Measurements from ENCODE around the gene REXO4. TPM values are rescaled to one million over a fixed set of nuclear protein-coding genes. Genes with fewer than 3 reads are reported as not detected.

The REXO4 gene
- total RNA-seq, 1 experiment from 2014 or later: 43.6 TPM

- H3K4me3 ChIP-seq (ENCODE audit: low read depth, low read length): no peak overlapping the region
Observed at GRCh38 chr9:133371261-133371711, 46.5 kb downstream of the REXO4 start.

DNA sequence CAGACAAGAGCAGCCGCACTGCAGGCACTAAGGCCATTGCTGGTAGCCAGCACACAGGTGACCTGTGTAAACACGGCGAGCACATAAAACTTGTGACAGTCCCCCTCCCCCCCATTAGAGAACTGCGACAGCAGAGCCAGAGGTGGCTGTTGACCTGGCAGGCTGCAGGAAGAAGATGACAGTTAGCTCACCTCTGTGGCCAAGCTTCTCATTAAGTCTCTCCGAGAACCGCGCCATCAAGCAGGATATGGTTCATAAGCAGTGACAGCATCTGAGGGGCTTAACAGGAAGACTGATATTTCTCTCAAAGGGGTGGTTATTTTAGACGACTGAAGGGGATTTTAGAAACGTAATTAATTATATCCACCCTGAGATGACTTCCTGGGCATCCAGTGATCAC lies 47.1 kb downstream of the REXO4 start:
- peaks cover 10% of the 10 kb centered on the region for H3K36me3 ChIP-seq (ENCODE audit: control insufficient read depth, insufficient read depth, low read length)
- H3K4me1 ChIP-seq: peaks cover 6% of the 10 kb centered on the region; the same call in 1 of the 2 replicates
- H3K27me3 ChIP-seq (replicated peaks; ENCODE audit: control insufficient read depth, insufficient read depth, low read length): no peaks in the 10 kb centered on the region
- Mint-ChIP-seq H3K27me3 (ENCODE audit: insufficient read depth, unreplicated experiment) (no peaks in the 10 kb centered on the region), H3K4me3 (ENCODE audit: unreplicated experiment) (no peak overlapping the region), H3K9me3 (ENCODE audit: unreplicated experiment) (no peaks in the 10 kb centered on the region), H3K36me3 (ENCODE audit: insufficient read depth, unreplicated experiment) (peaks cover 85% of the 10 kb centered on the region), H3K4me1 (ENCODE audit: low read depth, unreplicated experiment) (peaks cover 24% of the 10 kb centered on the region), H3K27ac (ENCODE audit: unreplicated experiment) (no peak overlapping the region)
- CTCF ChIA-PET: interaction anchor here (1.1 kb wide), 1 partner anchor 185 kb away, joined by 5 read pairs; no protein-coding TSS in a partner anchor
- no peak for DNase-seq
- POLR2A ChIA-PET: interaction anchor here (1.4 kb wide), 1 partner anchor 22 kb away, joined by 6 read pairs; the partner anchor contains the start of genes MED22 and RPL7A
- H3K4me3 ChIP-seq (ENCODE audit: low read depth, low read length): no peak overlapping the region
- intact Hi-C loops (cut with micrococcal nuclease; ENCODE audit: unreplicated experiment): no loop called here
- TF ChIP-seq, protein P1, sequence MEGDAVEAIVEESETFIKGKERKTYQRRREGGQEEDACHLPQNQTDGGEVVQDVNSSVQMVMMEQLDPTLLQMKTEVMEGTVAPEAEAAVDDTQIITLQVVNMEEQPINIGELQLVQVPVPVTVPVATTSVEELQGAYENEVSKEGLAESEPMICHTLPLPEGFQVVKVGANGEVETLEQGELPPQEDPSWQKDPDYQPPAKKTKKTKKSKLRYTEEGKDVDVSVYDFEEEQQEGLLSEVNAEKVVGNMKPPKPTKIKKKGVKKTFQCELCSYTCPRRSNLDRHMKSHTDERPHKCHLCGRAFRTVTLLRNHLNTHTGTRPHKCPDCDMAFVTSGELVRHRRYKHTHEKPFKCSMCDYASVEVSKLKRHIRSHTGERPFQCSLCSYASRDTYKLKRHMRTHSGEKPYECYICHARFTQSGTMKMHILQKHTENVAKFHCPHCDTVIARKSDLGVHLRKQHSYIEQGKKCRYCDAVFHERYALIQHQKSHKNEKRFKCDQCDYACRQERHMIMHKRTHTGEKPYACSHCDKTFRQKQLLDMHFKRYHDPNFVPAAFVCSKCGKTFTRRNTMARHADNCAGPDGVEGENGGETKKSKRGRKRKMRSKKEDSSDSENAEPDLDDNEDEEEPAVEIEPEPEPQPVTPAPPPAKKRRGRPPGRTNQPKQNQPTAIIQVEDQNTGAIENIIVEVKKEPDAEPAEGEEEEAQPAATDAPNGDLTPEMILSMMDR (IDR thresholded peaks at IDR 0.05; ENCODE audit: insufficient read depth in 1 of 2, low read depth in 1 of 2, low read length in 1 of 2, severe bottlenecking in 1 of 2, unreplicated experiment in 1 of 2): no peak
- H3K9me3 ChIP-seq: no peaks in the 10 kb centered on the region
- no TSS peak for BruUV-seq (replicated peaks)

More at GRCh38 chr9:133371261-133371711, 46.5 kb downstream of the REXO4 start:
- DNase-seq: no peak
- Histone ChIP-seq H3K4me1 (peaks cover 6% of the 10 kb centered on the region; the same call in 1 of the 2 replicates), H3K27me3 (replicated peaks; ENCODE audit: control insufficient read depth, insufficient read depth, low read length) (no peaks in the 10 kb centered on the region), H3K36me3 (ENCODE audit: control insufficient read depth, insufficient read depth, low read length) (peaks cover 9% of the 10 kb centered on the region), H3K9me3 (no peaks in the 10 kb centered on the region)
- Mint-ChIP-seq H3K4me1 (ENCODE audit: low read depth, unreplicated experiment) (peaks cover 24% of the 10 kb centered on the region), H3K27me3 (ENCODE audit: insufficient read depth, unreplicated experiment) (no peaks in the 10 kb centered on the region), H3K27ac (ENCODE audit: unreplicated experiment) (no peak overlapping the region), H3K36me3 (ENCODE audit: insufficient read depth, unreplicated experiment) (peaks cover 81% of the 10 kb centered on the region), H3K9me3 (ENCODE audit: unreplicated experiment) (no peaks in the 10 kb centered on the region), H3K4me3 (ENCODE audit: unreplicated experiment) (no peak overlapping the region)
- POLR2A ChIA-PET: no interaction called here
- CTCF ChIA-PET: interaction anchor here (0.8 to 1.1 kb wide), 2 partner anchors 16 to 186 kb away, joined by 3 to 5 read pairs; partner anchors contain the start of gene SURF1
- intact Hi-C loops (cut with micrococcal nuclease; ENCODE audit: unreplicated experiment): no loop called here
- BruUV-seq (replicated peaks): no TSS peak
- TF ChIP-seq, protein P1 (IDR thresholded peaks at IDR 0.05; ENCODE audit: insufficient read depth in 1 of 2, low read depth in 1 of 2, low read length in 1 of 2, severe bottlenecking in 1 of 2, unreplicated experiment in 1 of 2): no peak

GRCh38 chr9:133369933-133370332 lies 47.9 kb downstream of the REXO4 start:
- Mint-ChIP-seq H3K4me3 (ENCODE audit: unreplicated experiment) (no peak overlapping the region), H3K4me1 (ENCODE audit: low read depth, unreplicated experiment) (peaks cover 24% of the 10 kb centered on the region), H3K9me3 (ENCODE audit: unreplicated experiment) (no peaks in the 10 kb centered on the region), H3K36me3 (ENCODE audit: insufficient read depth, unreplicated experiment) (peaks cover 88% of the 10 kb centered on the region), H3K27me3 (ENCODE audit: insufficient read depth, unreplicated experiment) (no peaks in the 10 kb centered on the region), H3K27ac (ENCODE audit: unreplicated experiment) (no peak overlapping the region)
- TF ChIP-seq, protein P1 (IDR thresholded peaks at IDR 0.05; ENCODE audit: insufficient read depth in 1 of 2, low read depth in 1 of 2, low read length in 1 of 2, severe bottlenecking in 1 of 2, unreplicated experiment in 1 of 2): no peak
- CTCF ChIA-PET: no interaction called here
- POLR2A ChIA-PET: interaction anchor here (1.4 kb wide), 1 partner anchor 22 kb away, joined by 6 read pairs; the partner anchor contains the start of genes MED22 and RPL7A
- intact Hi-C loops (cut with micrococcal nuclease; ENCODE audit: unreplicated experiment): no loop called here
- Histone ChIP-seq H3K4me1 (peaks cover 6% of the 10 kb centered on the region; the same call in 1 of the 2 replicates), H3K4me3 (ENCODE audit: low read depth, low read length) (no peak overlapping the region), H3K9me3 (no peaks in the 10 kb centered on the region), H3K36me3 (ENCODE audit: control insufficient read depth, insufficient read depth, low read length) (peaks cover 12% of the 10 kb centered on the region), H3K27me3 (replicated peaks; ENCODE audit: control insufficient read depth, insufficient read depth, low read length) (no peaks in the 10 kb centered on the region)
- BruUV-seq (replicated peaks): no TSS peak
- no peak for DNase-seq

Data from Caco-2 (cell line).